ENCODE measurements around the gene BDH1.

The BDH1 gene

DNA sequence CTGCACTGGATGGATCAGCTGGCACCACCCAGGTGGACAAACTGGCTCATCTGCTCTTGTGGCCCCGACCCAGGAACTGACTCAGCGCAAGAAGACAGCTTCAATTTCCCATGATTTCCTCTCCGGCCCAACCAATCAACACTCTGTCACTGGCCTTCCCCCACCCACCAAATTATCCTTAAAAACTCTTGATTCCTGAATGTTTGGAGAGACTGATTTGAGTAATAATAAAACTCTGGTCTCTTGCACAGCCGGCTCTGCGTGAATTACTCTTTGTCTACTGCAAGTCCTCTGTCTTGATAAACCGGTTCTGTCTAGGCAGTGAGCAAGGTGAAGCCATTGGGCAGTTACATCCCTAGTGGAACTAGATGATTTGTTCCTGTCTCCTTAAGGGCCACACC, 16.1 kb downstream of the BDH1 start:
- TF ChIP-seq, protein P1, sequence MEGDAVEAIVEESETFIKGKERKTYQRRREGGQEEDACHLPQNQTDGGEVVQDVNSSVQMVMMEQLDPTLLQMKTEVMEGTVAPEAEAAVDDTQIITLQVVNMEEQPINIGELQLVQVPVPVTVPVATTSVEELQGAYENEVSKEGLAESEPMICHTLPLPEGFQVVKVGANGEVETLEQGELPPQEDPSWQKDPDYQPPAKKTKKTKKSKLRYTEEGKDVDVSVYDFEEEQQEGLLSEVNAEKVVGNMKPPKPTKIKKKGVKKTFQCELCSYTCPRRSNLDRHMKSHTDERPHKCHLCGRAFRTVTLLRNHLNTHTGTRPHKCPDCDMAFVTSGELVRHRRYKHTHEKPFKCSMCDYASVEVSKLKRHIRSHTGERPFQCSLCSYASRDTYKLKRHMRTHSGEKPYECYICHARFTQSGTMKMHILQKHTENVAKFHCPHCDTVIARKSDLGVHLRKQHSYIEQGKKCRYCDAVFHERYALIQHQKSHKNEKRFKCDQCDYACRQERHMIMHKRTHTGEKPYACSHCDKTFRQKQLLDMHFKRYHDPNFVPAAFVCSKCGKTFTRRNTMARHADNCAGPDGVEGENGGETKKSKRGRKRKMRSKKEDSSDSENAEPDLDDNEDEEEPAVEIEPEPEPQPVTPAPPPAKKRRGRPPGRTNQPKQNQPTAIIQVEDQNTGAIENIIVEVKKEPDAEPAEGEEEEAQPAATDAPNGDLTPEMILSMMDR (IDR thresholded peaks at IDR 0.05; ENCODE audit: borderline replicate concordance, control extremely low read depth, extremely low read depth, insufficient read depth, missing control alignments), result no peak
- no peak for DNase-seq (ENCODE audit: low spot score)
- in situ Hi-C loops (cut with MboI; ENCODE audit: low sequenced_read_pairs, unreplicated experiment), result no loop called here

DNA sequence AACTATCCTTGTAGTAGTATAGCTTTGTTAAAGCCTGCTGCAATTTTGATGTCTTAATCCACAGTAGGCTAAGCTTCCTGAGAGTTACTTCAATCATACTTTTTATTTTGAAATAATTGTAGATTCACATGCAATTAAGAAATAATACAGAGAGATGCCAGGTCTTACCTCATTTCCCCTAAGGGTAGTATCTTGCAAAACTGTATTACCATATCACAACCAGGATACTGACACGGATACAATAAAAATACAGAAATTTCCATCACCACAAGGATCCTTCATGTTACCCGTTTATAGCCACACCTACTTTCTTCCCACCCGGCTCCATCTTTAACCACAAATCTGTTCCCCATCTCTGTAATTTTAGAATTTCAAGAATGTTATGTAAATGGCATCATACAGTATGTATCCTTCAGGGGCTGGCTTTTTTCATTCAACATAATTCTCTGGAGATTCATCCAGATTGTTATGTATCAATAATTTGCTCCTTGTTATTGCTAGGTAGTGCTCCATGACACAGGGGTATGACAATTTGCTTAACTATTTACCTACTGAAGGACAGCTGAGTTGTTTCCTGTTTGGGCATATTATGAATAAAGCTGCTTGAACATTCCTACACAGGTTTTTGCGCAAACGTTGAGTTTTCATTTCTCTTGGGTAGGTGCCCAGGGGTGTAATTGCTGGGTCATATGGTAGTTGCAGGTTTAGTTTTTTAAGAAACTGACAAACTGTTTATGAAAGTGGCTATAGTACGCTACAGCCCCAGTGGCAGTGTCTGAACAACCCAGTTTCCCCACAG, 21.6 kb downstream of the BDH1 start:
- TF ChIP-seq, protein P1 (IDR thresholded peaks at IDR 0.05; ENCODE audit: borderline replicate concordance, control extremely low read depth, extremely low read depth, insufficient read depth, missing control alignments), result no peak
- DNase-seq (ENCODE audit: low spot score), result no peak
- in situ Hi-C loops (cut with MboI; ENCODE audit: low sequenced_read_pairs, unreplicated experiment), result no loop called here

DNA sequence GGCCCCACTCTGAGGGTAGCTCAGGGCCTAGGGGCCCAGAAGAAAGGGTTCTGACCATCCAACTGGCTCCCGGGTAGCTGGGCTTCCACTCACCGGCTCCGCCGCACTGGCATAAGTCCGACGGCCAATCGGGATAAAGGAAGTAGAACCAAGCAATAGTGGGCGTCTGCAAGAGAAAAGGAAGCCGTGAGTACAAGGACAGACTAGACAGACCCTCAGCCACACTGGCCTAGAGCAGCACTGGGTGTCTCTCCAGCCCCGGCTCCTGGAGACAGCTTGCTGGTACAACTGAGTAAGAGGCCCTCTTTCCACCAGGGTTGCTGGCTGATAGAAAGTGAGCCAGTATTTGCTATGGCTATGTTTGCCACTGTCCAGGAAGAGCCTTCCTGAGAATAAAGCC, 22.4 kb downstream of the BDH1 start:
- in situ Hi-C loops (cut with MboI; ENCODE audit: low sequenced_read_pairs, unreplicated experiment), result no loop called here
- TF ChIP-seq, protein P1 (IDR thresholded peaks at IDR 0.05; ENCODE audit: borderline replicate concordance, control extremely low read depth, extremely low read depth, insufficient read depth, missing control alignments), result no peak
- DNase-seq (ENCODE audit: low spot score), result no peak

DNA sequence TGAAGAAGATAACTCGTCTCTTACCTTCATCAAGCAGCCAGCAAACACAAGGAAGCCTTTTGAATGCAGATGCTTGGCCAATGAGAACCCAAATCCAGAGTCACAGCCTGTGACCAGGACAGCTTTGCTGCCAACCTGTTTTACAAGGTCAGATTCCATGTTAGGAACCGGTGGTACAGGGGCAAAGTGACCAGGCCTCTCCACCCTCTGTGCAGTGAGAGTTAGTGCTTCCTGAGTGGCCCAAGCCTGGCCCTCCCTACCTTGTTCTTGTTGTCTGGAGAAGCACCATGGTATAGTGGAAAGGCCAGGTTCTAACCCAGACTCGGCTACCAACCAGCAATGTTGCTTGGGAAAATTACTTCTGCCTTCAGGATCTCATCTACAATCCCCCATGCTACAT, 23.4 kb downstream of the BDH1 start:
- in situ Hi-C loops (cut with MboI; ENCODE audit: low sequenced_read_pairs, unreplicated experiment), result no loop called here
- DNase-seq (ENCODE audit: low spot score), result no peak
- TF ChIP-seq, protein P1 (IDR thresholded peaks at IDR 0.05; ENCODE audit: borderline replicate concordance, control extremely low read depth, extremely low read depth, insufficient read depth, missing control alignments), result no peak

DNA sequence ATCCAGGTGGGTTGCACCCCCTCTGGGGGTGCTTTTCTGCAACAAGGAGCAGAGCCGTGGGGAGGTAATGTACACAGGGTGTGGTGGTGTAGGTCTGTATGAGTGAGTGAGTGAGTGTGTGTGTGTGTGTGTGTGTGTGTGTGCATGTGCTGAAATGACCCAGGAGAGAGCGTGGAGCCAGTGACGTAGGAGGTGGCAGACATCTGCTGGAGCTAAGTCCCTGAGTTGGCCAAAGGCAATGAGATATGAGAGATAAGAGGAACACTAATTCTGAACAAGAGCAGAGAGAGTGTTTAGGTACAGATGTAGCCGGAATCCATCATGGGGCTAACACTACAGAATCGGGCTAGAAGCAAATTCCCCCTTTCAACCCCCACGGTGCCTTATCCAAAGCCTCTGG, 27.6 kb downstream of the BDH1 start:
- TF ChIP-seq, protein P1 (IDR thresholded peaks at IDR 0.05; ENCODE audit: borderline replicate concordance, control extremely low read depth, extremely low read depth, insufficient read depth, missing control alignments), result no peak
- in situ Hi-C loops (cut with MboI; ENCODE audit: low sequenced_read_pairs, unreplicated experiment), result no loop called here
- no peak for DNase-seq (ENCODE audit: low spot score)

DNA sequence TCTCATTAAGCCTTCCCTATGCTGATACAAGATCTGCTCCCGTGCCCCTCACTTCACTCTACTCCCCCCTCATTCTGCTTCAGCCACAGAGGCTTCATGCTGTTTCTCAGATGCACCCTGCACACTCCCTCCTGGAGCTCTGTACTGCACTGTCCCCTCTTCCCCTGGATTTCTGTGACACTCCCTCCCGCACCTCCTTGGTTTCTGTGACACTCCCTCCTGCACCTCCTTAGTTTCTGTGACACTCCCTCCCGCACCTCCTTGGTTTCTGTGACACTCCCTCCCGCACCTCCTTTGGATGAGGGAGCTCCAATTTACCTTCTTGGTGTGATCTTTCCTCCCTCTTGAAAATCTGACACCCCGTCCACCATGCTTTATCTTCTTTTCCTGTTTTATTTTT, 28.2 kb downstream of the BDH1 start:
- TF ChIP-seq, protein P1 (IDR thresholded peaks at IDR 0.05; ENCODE audit: borderline replicate concordance, control extremely low read depth, extremely low read depth, insufficient read depth, missing control alignments), result no peak
- no peak for DNase-seq (ENCODE audit: low spot score)
- in situ Hi-C loops (cut with MboI; ENCODE audit: low sequenced_read_pairs, unreplicated experiment), result no loop called here

Measured in GM13976 (cell line).